K562 (cell line): ENCODE results near the gene SCG3. TPM values are rescaled to one million over a fixed set of nuclear protein-coding genes. Genes with fewer than 3 reads are reported as not detected.

ENCODE experiments used
- CCAR2 ChIP-seq: fragments of 200-400 bp; formaldehyde crosslinking; IDR thresholded peaks from 2 replicates; pipeline ENCODE4 v1.6.1; 2017; ENCODE audit warnings: mild to moderate bottlenecking, low read depth, low read length
- CTBP1 ChIP-seq: fragments of 450-650 bp; IDR thresholded peaks from 2 replicates; pipeline ENCODE4 v1.6.1; 2016; ENCODE audit warnings: borderline replicate concordance
- DEAF1 ChIP-seq: fragments of 450-650 bp; formaldehyde crosslinking; IDR thresholded peaks from 2 replicates; pipeline ENCODE4 v1.4.0; 2020; ENCODE audit warnings: mild to moderate bottlenecking, moderate library complexity
- FOXJ2 ChIP-seq: fragments of 200-800 bp; sonication (Bioruptor generic); IDR thresholded peaks from 2 replicates; pipeline ENCODE4 v1.6.1; 2016; ENCODE audit warnings: missing genetic modification characterization, missing compliant biosample characterization
- FOXK1 ChIP-seq: sonication (generic); formaldehyde crosslinking; IDR thresholded peaks from 2 replicates; pipeline ENCODE4 v1.8.0; 2022; ENCODE audit warnings: missing genetic modification reagents, mild to moderate bottlenecking, borderline replicate concordance
- HLTF ChIP-seq: fragments of 450-650 bp; IDR thresholded peaks from 2 replicates; pipeline ENCODE4 v1.6.1; 2016
- KLF16 ChIP-seq: IDR thresholded peaks from 2 replicates; pipeline ENCODE4 v1.6.1; 2016; ENCODE audit warnings: antibody characterized with exemption
- L3MBTL2 ChIP-seq: fragments of 450-650 bp; IDR thresholded peaks from 2 replicates; pipeline ENCODE4 v1.6.1; 2016; ENCODE audit warnings: mild to moderate bottlenecking, moderate library complexity
- MAFF ChIP-seq: IDR thresholded peaks from 2 replicates; pipeline ENCODE4 v1.6.1; 2012; ENCODE audit warnings: low read length, improper control_type of control experiment
- MAFG ChIP-seq: fragments of 450-650 bp; conservative IDR thresholded peaks from 2 replicates; pipeline ENCODE4 v1.6.1; 2016; ENCODE audit warnings: missing genetic modification characterization, missing compliant biosample characterization
- MIER1 ChIP-seq: fragments of 450-650 bp; IDR thresholded peaks from 2 replicates; pipeline ENCODE4 v1.6.1; 2016; ENCODE audit warnings: antibody characterized with exemption, mild to moderate bottlenecking, low read depth
- NR2C2 ChIP-seq, 2 experiments: fragments of 200-800 bp in 1 of 2; sonication (Bioruptor generic) in 1 of 2; sonication (generic) in 1 of 2; formaldehyde crosslinking in 1 of 2; IDR thresholded peaks; 2 replicates each; pipeline versions ENCODE4 v1.6.1 to v1.8.0; 2016 to 2022; ENCODE audit warnings: mild to moderate bottlenecking in 1 of 2, missing compliant biosample characterization in 1 of 2, missing genetic modification characterization in 1 of 2, missing genetic modification reagents in 1 of 2
- POU5F1 ChIP-seq: fragments of 150-350 bp; IDR thresholded peaks from 2 replicates; pipeline ENCODE4 v1.6.1; 2014; ENCODE audit warnings: borderline replicate concordance, low read length, low read depth, mild to moderate bottlenecking; ENCODE audit not compliant: partially characterized antibody
- RBM25 ChIP-seq: fragments of 200-400 bp; formaldehyde crosslinking; IDR thresholded peaks from 2 replicates; pipeline ENCODE4 v1.6.1; 2018; ENCODE audit warnings: low read length, low read depth, moderate library complexity; ENCODE audit not compliant: severe bottlenecking
- RBM39 ChIP-seq: fragments of 200-400 bp; formaldehyde crosslinking; optimal IDR thresholded peaks from 2 replicates; pipeline ENCODE3; 2018; ENCODE audit warnings: low read depth, low read length
- SLC30A9 ChIP-seq: fragments of 250-450 bp; sonication (Bioruptor Pico); IDR thresholded peaks from 2 replicates; pipeline ENCODE4 v1.8.0; 2022; ENCODE audit warnings: mild to moderate bottlenecking, moderate library complexity
- TEAD4 ChIP-seq, 2 experiments: sonication (generic) in 1 of 2; formaldehyde crosslinking in 1 of 2; IDR thresholded peaks; 2 replicates each; pipeline versions ENCODE4 v1.6.1 to v1.8.0; 2012 to 2022; ENCODE audit warnings: borderline replicate concordance in 1 of 2, inconsistent platforms in 1 of 2, low read length in 1 of 2, mild to moderate bottlenecking in 1 of 2, missing genetic modification reagents in 1 of 2
- ZNF232 ChIP-seq: sonication (generic); formaldehyde crosslinking; IDR thresholded peaks from 2 replicates; pipeline ENCODE4 v1.8.0; 2022; ENCODE audit warnings: mild to moderate bottlenecking, missing genetic modification reagents
- ZNF436 ChIP-seq: fragments of 250-450, 450-650 bp; sonication (Bioruptor Pico); formaldehyde crosslinking; IDR thresholded peaks from 2 replicates; pipeline ENCODE4 v1.7.0; 2020; ENCODE audit warnings: mild to moderate bottlenecking
- ZZZ3 ChIP-seq: fragments of 450-650 bp; IDR thresholded peaks from 2 replicates; pipeline ENCODE4 v1.6.1; 2016; ENCODE audit warnings: antibody characterized with exemption, mild to moderate bottlenecking, moderate library complexity
- polyA plus RNA-seq, 8 experiments: library from polyadenylated mRNA; depleted of rRNA in 4 of 8; stranded (reverse) in 5 of 8; unstranded in 3 of 8; fragments of >200 nt; fragmentation: Nextera tagmentation in 2 of 8; fragmentation: Illumina TruSeq in 1 of 8; extraction: Ambion mirVana in 2 of 8; extraction: Trizol in 1 of 8; gene quantifications; 2 replicates each; pipeline versions ENCODE4 v1.2.1 to v1.2.3, GENCODE V29; 2011 to 2014; ENCODE audit warnings: inconsistent platforms in 1 of 8, missing spikeins in 1 of 8
- total RNA-seq, 7 experiments: library from RNA; depleted of rRNA in 6 of 7; stranded (reverse); fragments of >200 nt in 6 of 7; fragmentation: Illumina TruSeq in 2 of 7; extraction: Trizol in 2 of 7; gene quantifications; 2 replicates each; pipeline versions ENCODE4 v1.2.1 to v1.2.3, GENCODE V29; 2011 to 2021; ENCODE audit warnings: low replicate concordance in 1 of 7
- TF ChIP-seq, protein P1 (sequence below): fragments of 150-350 bp; IDR thresholded peaks from 2 replicates; pipeline ENCODE4 v1.6.1; 2014; ENCODE audit warnings: low read depth, mild to moderate bottlenecking, low read length, borderline replicate concordance

Gene SCG3
- total and polyA plus RNA-seq, 9 of the 15 experiments (the other 6 are each of a cell fraction or from before 2014, with no cell fraction given): 13.0 to 43.8 (median 21.0) TPM

DNA sequence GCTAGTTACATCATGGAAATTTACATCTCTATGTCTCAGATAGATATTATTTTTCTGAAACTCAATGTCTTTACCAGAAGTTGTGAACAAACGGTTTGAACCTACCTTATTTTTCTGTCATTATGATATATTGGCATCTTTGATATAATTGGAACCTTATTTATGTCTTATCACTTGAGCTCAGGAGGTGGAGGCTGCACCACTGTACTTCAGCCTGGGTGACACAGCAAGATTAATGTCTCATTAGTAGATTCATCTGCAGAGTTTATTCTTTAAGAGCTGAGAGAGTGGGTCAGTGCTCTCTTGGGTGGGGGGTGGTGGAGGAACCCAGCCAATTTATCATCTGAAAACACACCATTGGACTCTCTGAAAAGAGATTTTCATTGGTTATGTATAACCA, 21.4 kb downstream of the SCG3 start (continued):
- TF ChIP-seq, protein P1, sequence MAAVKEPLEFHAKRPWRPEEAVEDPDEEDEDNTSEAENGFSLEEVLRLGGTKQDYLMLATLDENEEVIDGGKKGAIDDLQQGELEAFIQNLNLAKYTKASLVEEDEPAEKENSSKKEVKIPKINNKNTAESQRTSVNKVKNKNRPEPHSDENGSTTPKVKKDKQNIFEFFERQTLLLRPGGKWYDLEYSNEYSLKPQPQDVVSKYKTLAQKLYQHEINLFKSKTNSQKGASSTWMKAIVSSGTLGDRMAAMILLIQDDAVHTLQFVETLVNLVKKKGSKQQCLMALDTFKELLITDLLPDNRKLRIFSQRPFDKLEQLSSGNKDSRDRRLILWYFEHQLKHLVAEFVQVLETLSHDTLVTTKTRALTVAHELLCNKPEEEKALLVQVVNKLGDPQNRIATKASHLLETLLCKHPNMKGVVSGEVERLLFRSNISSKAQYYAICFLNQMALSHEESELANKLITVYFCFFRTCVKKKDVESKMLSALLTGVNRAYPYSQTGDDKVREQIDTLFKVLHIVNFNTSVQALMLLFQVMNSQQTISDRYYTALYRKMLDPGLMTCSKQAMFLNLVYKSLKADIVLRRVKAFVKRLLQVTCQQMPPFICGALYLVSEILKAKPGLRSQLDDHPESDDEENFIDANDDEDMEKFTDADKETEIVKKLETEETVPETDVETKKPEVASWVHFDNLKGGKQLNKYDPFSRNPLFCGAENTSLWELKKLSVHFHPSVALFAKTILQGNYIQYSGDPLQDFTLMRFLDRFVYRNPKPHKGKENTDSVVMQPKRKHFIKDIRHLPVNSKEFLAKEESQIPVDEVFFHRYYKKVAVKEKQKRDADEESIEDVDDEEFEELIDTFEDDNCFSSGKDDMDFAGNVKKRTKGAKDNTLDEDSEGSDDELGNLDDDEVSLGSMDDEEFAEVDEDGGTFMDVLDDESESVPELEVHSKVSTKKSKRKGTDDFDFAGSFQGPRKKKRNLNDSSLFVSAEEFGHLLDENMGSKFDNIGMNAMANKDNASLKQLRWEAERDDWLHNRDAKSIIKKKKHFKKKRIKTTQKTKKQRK: no peak
- TF ChIP-seq FOXJ2 (tag) (no peak), CCAR2 (no peak), ZNF232 (CRISPR knock-in tag) (no peak), L3MBTL2 (no peak), FOXK1 (no peak), NR2C2 (CRISPR knock-in tag; IDR thresholded peaks at IDR 0.05) (no peak), NR2C2 (tag; IDR thresholded peaks at IDR 0.05) (no peak), MAFF (peak; percentile 77), DEAF1 (CRISPR knock-in tag) (no peak), HLTF (no peak), MAFG (tag) (peak; percentile 80), KLF16 (0 out of 2 replicates have a peak, but pooled peaks have one; percentile 23), ZZZ3 (no peak), TEAD4 (IDR thresholded peaks at IDR 0.05; ENCODE audit: low read length) (peak; percentile 86), TEAD4 (CRISPR knock-in tag; IDR thresholded peaks at IDR 0.05; ENCODE audit: borderline replicate concordance) (no peak), SLC30A9 (CRISPR knock-in tag) (no peak), CTBP1 (no peak), RBM25 (no peak), RBM39 (no peak), POU5F1 (no peak), MIER1 (no peak), ZNF436 (CRISPR knock-in tag) (no peak)
